GM12864 (cell line): Measurements from ENCODE around the gene MSANTD7.
A peak's percentile ranks its signal among the peaks of the same experiment; 100 is the strongest.
"Not testable (repeated sequence)": the region's sequence is repeated elsewhere in the genome, so short reads cannot be mapped to it uniquely, and the experiment has no call there.

ENCODE experiments used
- DNase-seq: peaks from one replicate; pipeline ENCODE4 v3.0.0-alpha.2; 2011; ENCODE audit warnings: low read depth
- H3K4me3 ChIP-seq: 2 replicates; pipeline ENCODE4 v1.5.1; 2011; ENCODE audit warnings: mild to moderate bottlenecking, low read depth, low read length, control low read depth
- TF ChIP-seq, protein P1 (sequence below): IDR thresholded peaks from 2 replicates; pipeline ENCODE4 v1.5.1; 2011; ENCODE audit warnings: low read depth, mild to moderate bottlenecking, moderate library complexity, low read length, control low read depth, inconsistent platforms; ENCODE audit errors: missing control alignments

MSANTD7 gene

DNA sequence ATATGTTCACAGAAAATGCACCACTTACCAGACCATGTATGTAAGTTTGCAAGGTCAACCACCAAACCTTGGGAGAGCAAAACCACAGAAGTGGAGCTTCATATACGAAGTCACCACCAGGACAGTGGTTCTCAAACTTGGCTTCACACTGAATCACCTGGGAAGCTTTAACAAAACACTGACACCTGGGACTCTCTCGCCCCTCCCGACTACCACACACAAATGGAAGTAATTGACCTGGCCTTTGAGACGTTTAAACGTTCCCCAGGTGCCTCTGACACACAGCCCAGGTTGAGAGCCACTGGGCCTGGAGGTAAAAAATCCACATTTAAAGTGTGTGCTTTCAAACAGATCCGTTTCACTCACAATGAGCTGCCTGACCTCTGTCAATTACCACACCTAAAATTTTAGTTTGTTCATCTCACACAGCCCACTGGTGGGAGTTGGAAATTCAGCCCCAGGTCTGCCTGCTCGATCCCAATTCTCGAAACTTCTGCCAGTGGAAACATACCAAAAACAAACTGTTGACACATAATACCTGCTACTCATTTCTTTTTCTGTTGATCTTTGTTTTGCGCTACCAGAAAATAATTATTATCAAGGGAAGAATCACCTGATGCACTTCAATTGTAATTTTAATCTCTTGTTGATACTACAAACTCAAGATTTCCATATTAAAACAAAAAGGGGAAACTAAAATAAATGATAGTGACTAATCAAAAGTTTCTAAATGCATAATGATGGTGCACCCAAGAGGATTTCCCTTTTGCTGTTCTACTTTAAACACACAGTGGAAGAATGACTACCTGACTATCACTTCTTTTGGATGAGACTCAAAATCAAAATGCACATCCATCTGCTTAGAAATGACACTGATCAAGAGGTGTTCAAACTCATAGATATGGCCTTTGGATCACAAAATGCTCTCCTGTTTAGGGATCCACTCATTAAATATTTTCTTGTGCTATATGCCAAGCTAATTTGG lies 26.8 kb upstream of the MSANTD7 start:
- no peak for DNase-seq
- no peak overlapping the region for H3K4me3 ChIP-seq
- TF ChIP-seq, protein P1, sequence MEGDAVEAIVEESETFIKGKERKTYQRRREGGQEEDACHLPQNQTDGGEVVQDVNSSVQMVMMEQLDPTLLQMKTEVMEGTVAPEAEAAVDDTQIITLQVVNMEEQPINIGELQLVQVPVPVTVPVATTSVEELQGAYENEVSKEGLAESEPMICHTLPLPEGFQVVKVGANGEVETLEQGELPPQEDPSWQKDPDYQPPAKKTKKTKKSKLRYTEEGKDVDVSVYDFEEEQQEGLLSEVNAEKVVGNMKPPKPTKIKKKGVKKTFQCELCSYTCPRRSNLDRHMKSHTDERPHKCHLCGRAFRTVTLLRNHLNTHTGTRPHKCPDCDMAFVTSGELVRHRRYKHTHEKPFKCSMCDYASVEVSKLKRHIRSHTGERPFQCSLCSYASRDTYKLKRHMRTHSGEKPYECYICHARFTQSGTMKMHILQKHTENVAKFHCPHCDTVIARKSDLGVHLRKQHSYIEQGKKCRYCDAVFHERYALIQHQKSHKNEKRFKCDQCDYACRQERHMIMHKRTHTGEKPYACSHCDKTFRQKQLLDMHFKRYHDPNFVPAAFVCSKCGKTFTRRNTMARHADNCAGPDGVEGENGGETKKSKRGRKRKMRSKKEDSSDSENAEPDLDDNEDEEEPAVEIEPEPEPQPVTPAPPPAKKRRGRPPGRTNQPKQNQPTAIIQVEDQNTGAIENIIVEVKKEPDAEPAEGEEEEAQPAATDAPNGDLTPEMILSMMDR: no peak

DNA sequence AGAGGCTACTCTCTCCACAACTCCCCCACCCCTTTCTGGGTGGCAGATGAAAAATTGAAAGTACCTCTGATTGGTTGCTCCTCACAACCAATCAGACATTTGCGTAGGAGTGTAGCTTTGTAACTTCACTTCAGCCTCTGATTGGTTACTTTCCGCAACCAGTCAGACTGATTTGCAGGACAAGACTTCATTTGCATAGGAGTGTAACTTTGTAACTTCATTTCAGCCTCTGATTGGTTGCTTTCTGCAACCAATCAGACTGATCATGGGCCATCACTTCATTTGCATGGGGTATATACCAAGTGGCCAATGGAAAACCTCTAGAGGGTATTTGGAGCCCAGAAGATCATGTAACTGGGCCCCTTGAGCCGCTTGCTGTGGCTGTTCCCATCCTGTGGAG lies 25.8 kb upstream of the MSANTD7 start:
- TF ChIP-seq, protein P1: no peak
- peak; percentile 4 for DNase-seq

DNA sequence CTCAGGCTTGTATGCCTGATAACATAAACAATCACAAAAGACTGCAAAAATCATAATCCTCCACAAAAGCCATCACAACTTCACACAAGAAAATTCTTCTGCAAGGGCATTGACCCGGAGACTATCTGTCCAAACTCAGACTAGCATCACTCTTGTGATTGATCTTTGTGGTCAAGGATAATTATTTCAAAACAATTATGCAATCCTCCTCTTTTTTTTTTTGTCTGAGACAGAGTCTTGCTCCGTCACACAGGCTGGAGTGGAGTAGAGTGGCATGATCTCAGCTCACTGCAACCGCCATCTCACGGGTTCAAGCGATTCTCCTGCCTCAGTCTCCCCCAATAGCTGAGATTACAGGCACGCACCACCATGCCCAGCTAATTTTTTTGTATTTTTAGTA lies 22.4 kb upstream of the MSANTD7 start:
- no peak for DNase-seq
- TF ChIP-seq, protein P1: no peak
- H3K4me3 ChIP-seq: no peak overlapping the region

More for the DNA sequence above, 25.8 kb upstream of the MSANTD7 start:
- H3K4me3 ChIP-seq: no peak overlapping the region

DNA sequence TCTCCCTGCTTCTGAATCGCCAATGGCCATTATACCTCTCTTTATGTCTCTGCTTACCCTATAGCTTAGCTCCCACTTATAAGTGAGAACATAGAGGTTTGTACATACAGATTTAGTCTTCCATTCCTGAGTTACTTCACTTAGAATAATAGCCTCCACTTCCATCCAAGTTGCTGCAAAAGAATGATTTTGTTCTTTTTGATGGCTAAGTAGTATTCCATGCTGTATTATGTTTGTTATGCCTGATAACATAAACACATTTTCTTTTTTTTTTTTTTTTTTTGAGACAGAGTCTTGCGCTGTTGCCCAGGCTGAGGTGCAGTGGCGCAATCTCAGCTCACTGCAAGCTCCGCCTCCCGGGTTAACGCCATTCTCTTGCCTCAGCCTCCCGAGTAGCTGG lies 21.4 kb upstream of the MSANTD7 start:
- H3K4me3 ChIP-seq, DNase-seq: not testable (repeated sequence)

DNA sequence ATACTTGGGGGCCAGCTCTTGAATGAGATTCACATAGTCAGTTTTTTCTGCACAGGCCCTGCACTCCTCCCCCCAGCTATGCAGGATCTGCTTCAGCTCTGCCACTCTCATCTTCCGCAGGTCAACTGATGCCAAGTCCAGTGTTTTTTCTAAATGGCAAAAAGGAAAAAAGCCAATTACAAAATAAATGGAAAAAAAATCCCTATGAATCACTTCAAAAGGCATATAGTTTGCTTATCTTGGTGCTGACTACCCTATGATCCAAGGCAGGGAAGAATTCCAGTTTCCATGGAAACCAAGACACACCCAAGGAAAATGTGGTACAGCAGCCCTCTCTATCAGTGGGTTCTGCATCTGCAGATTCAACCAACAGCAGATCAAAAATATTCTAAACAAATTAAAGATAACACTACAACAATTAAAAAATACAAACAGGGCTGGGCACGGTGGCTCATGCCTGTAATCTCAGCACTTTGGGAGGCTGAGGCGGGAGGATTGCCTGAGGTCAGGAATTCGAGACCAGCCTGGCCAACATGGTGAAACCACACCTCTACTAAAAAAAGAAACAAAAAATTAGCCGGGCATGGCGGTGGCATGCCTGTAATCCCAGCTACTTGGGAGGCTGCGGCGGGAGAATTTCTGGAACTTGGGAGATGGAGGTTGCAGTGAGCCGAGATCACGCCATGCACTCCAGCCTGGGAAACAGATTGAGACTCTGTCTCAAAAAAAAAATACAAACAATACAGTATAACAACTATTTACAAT lies 17.9 kb upstream of the MSANTD7 start:
- no peak for DNase-seq
- TF ChIP-seq, protein P1: no peak
- no peak overlapping the region for H3K4me3 ChIP-seq

DNA sequence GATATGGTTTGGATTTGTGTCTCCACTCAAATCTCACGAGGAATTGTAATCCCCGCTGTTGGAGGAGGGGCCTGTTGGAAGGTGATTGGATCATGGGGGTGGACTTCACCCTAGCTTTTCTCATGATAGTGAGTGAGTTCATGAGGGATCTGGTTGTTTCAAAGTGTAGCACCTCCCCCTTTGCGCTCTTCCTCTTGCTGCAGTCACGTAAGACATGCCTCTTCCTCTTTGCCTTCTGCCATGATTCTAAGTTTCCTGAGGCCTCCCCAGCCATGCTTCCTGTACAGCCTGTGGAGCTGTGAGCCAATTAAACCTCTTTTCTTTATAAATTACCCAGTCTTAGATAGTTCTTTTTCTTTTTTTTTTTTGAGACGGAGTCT lies 17.3 kb upstream of the MSANTD7 start:
- TF ChIP-seq, protein P1: no peak
- no peak for DNase-seq
- H3K4me3 ChIP-seq: no peak overlapping the region

DNA sequence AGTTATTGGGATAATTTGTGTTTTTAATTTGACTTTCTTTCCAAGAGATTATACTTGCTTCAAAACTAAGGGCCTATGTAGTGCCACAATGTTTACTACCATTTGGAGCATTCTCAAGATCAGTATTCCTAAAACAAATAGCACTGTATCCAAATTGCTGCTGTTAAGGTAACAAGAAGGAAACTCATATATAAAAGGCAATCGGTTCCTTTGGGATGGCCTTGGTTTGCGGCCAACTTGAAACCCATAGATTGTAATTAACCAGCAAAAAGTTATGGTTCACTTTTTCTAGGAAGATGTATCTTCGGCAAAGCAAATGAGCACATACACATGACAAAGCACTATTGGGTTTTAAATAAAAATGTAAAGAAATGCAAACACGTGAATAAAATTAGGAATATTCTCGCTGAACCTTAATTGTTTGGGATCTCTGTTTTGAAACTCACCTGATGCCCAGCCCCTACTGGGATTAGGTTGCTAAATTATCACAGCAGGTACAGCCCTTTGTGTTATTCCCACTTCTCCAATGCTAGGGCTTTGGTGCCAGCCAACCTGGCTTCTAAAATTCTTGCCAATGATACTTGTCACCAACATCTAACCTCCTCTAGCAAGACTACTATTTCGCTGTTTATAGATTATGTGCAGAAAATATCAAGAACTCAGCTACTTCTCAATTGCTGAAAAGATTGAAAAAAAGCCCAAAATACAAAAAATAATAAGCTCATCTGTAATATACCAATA lies 16.3 kb upstream of the MSANTD7 start:
- DNase-seq: no peak
- TF ChIP-seq, protein P1: no peak
- H3K4me3 ChIP-seq: no peak overlapping the region
